Left ventricle myocardium superior (tissue), 1 donor: Measurements from ENCODE around the gene NOB1. TPM values are rescaled to one million over a fixed set of nuclear protein-coding genes. Genes with fewer than 3 reads are reported as not detected.

Experiments used
- ATAC-seq: fragments of 200-7000 bp; cut with Tn5 transposase; one replicate; pipeline ENCODE4 v1.9.1; 2020; ENCODE audit warnings: mild to moderate bottlenecking, moderate library complexity
- DNase-seq: peaks from one replicate; pipeline ENCODE4 v3.0.0-alpha.2; 2020
- intact Hi-C: fragments of 100-400 bp; cut with micrococcal nuclease; formaldehyde crosslinking; loops from one replicate; pipeline ENCODE4 v1.11.0; 2022
- total RNA-seq: library from RNA; stranded (reverse); fragmentation: NEBNext Ultra II Directional; extraction: Animal tissue kit (Norgen Biotek cat#: 25700); gene quantifications from one replicate; pipeline ENCODE4 v1.2.1, GENCODE V29; 2021
- donor health status: DM: no; HTN: yes; CAD: no; lungs with severe emphysema.

NOB1 gene
- total RNA-seq, 1 donor from 2014 or later = 16.8 TPM

- intact Hi-C loops = no loop called here
- peak; percentile 98 for ATAC-seq
- peak; percentile 96 for DNase-seq
Observed at GRCh38 chr16:69726313-69727060, 28.2 kb downstream of the NOB1 start, which contains the start of gene NQO1. Gene NQO1 (minus strand): TSS chr16:69726560. CDS start chr16:69726439, 121 bp downstream.

DNA sequence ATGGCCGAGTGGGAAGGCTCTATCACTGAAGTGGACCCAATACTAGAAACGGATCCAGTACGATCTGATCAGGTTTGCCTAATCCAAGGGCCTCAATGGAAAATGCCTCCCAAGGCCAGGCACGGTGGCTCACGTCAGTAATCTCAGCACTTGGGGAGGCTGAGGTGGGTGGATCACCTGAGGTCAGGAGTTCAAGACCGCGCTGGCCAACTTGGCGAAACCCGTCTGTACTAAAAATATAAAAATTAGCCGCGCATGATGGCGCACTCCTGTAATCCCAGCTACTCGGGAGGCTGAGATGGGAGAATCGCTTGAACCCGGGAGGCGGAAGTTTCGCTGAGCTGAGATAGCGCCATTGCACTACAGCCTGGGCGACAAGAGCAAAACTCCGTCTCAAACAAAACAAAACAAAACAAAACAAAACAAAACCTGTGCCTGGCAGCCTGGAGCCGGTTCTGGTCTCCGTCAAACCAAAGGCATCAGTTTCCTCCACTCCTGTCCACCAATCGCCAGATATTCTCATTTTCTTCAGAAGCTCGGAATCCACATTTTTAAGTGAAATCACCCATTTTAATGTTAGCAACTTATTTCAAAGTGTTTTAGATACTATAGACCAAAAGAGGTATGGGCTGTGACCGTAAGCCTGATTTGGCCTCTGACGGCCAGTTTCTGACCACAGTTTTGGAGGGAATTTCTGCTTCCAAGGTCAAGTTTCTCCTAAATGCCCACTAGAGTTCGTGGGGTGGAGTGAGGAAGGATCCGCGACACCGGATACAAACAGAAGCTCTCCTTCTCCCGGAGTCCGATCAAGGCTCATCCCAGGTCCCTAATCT lies 29.0 kb downstream of the NOB1 start:
- DNase-seq (no peak), ATAC-seq (no peak)
- intact Hi-C loops = no loop called here

- intact Hi-C loops = no loop called here
- ATAC-seq (no peak), DNase-seq (no peak)
Observed at GRCh38 chr16:69724981-69725479, 29.7 kb downstream of the NOB1 start.

GRCh38 chr16:69724414-69724873 lies 30.3 kb downstream of the NOB1 start:
- DNase-seq = no peak
- ATAC-seq = no peak
- intact Hi-C loops = no loop called here

GRCh38 chr16:69721441-69721957 lies 33.2 kb downstream of the NOB1 start:
- DNase-seq = no peak
- intact Hi-C loops = no loop called here
- ATAC-seq = no peak

DNA sequence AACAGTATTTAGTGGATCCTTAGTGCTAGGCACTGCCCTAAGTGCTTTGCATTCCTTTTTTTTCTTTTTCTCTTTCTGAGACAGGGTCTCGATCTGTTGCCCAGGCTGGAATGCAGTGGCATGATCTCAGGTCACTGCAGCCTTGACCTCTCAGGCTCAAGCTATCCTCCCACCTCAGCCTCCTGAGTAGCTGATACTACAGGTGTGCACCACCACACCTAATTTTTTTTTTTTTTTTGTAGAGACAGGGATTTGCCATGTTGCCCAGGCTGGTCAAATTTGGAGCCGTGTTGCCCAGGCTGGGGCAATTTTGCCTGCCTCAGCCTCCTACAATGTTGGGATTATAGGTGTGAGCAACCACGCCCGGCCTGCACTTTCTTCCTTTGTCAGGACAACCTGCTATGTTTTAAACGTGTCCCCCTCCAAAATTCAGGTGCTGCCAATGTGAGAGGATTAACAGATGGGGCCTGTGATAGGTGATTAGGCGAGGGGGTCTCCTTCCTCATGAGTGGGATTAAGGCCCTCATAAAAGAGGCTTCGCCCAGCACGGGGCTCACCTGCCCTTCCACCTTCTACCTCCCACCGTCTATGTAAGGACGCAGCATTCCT lies 33.8 kb downstream of the NOB1 start:
- ATAC-seq = no peak
- intact Hi-C loops = no loop called here
- no peak for DNase-seq

DNA sequence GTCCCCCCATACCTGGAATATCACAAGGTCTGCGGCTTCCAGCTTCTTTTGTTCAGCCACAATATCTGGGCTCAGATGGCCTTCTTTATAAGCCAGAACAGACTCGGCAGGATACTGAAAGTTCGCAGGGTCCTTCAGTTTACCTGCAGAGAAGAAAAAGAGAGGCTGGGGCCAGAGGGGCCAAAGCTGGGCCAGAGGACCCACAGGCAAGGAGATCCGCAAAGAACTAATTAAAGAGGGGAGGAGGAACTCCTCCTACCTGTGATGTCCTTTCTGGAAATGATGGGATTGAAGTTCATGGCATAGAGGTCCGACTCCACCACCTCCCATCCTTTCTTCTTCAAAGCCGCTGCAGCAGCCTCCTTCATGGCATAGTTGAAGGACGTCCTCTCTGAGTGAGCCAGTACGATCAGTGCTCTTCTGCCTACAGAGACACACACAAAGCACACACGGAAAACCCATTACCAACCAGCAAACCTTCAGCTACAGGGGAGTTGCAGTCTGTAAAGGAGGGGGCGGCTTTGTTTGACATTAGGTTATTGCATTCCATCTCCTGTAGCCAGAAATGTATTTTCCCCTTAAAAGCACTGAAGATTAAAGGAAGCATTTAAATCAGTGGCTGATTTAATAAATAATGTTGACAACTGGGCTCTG lies 36.5 kb downstream of the NOB1 start:
- intact Hi-C loops = no loop called here
- DNase-seq (no peak), ATAC-seq (no peak)

DNA sequence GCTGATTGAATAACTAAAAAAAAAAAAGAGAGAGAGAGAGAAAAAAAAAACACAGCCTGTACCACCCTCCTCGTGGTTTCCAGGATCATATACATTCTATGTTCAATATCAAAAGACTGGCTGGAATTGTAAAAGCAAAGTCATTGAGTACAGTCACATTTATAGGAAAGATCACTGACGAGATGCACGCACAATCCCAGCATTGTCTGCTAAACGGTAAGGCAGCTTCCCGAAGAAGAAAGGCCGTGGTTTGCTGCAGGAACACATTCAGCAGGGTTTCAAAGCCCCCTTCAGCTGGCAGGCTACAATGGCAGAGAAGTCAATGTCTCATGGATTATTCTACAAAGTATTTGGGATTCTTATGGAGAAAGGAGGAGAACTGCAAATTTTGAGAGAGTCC lies 37.7 kb downstream of the NOB1 start:
- no peak for ATAC-seq
- intact Hi-C loops = no loop called here

GRCh38 chr16:69712914-69713581 lies 41.7 kb downstream of the NOB1 start:
- ATAC-seq = no peak
- no peak for DNase-seq
- intact Hi-C loops = no loop called here

More for the DNA sequence above, 37.7 kb downstream of the NOB1 start:
- no peak for DNase-seq

GRCh38 chr16:69712277-69712676 lies 42.4 kb downstream of the NOB1 start:
- intact Hi-C loops = no loop called here
- DNase-seq = no peak
- ATAC-seq = no peak

DNA sequence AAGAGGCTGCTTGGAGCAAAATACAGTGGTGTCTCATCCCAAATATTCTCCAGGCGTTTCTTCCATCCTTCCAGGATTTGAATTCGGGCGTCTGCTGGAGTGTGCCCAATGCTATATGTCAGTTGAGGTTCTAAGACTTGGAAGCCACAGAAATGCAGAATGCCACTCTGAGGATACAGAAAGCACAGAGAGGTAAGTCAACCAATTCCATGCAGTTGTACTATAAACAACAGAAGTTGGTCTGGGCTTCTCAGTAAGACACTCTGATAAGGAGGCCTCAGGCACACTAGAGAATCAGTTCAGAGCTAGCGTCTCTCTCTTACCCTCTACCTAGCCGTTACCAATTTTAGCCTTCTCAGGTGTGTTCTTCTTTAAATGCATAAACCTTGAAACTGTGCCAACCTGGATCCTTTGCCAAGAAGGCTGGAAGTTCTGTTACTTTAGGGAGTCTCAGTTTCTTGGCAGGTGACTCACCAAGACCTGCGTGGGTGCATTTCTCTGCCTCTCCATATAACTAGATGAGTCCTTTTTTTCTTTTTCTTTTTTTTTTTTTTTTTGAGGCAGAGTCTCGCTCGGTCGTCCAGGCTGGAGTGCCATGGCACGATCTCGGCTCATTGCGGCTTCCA lies 43.5 kb downstream of the NOB1 start:
- intact Hi-C loops = no loop called here
- DNase-seq (no peak), ATAC-seq (no peak)

GRCh38 chr16:69709456-69710084 lies 45.2 kb downstream of the NOB1 start:
- intact Hi-C loops = loop anchor here (10.0 kb wide), 1 partner anchor 45 kb away; the partner anchor contains the start of gene NOB1
- ATAC-seq (peak; percentile 47), DNase-seq (no peak)

DNA sequence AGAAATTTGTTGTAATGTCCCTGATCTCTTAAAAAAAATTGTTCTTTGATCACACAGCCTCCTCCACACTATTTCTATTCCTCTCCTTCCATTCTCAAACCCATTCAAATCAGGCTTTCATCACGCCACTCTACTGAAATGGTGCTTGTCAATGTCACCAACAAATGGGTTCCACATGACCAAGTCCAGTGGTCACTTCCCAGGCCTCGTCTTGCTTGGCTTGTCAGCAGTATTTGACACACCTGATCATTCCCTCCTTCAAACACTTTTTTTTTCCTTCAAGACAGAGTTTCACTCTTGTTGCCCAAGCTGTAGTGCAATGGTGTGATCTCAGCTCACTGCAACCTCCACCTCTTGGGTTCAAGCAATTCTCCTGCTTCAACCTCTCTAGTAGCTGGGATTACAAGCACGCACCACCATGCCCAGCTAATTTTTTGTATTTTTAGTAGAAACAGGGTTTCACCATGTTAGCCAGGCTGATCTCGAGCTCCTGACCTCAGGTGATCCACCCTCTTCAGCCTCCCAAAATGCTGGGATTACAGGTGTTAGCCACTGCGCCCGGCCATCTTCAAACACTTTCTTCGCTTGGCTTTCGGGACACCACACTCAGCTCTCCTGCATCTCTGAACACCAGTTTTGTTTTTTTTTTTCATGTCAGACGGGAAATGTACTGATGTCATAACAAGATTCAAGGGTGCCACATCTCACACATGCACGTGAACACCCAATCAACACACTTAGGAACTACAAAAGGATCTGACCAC lies 46.6 kb downstream of the NOB1 start:
- ATAC-seq = no peak
- DNase-seq = no peak
- intact Hi-C loops = loop anchor here (10.0 kb wide), 1 partner anchor 47 kb away; the partner anchor contains the start of gene NOB1

DNA sequence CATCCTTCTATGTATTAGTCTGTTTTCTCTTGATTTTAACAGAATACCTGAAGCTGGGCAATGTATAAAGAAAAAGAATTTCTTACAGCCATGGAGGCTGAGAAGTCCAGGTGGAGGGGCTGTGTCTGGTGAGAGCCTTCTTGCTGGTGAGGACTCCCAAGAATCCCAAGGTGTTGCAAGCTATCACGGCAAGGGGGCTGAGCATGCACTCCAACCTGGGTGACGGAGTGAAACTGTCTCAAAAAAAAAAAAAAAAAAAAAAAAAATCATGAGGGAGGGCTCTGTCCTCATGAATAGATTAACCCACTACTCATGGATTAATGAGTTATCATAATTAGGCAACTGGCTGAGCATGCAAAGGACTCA lies 47.8 kb downstream of the NOB1 start:
- intact Hi-C loops = loop anchor here (10.0 kb wide), 1 partner anchor 48 kb away; the partner anchor contains the start of gene NOB1
- no peak for ATAC-seq
- no peak for DNase-seq

DNA sequence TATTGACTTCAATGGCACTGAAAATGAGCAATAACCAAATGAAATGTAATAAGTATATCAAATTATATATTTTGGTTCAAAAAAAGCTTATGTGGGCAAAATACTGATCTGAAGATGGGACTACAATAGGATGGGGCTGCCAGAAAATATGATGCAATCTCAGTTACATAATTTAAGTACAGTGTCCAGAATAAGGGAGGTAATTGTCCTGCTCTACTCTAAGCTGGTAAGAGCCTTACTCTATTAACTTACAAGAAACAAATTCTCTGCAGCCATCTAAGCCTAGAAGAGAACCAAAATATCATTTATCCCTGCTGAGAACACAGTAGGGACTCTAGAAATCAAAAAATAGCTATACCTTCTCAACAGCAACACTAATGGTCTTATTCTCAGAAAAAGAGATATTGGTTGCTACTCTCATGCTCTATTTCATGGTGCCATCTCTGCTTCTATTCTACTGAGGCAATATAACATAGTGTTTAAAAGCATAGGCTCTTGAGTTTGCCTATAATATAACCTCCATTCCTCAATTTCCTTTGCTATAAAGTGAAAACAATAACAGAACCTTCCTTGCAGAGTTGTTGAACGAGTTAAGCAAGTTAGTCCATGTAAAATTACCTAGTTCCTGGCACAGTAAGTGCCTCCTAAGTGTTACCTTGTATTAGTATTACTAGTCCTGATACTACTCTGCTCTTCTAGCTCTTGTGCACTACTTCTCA lies 48.3 kb downstream of the NOB1 start:
- DNase-seq (no peak), ATAC-seq (peak; percentile 70)
- intact Hi-C loops = loop anchor here (10.0 kb wide), 1 partner anchor 48 kb away; the partner anchor contains the start of gene NOB1

GRCh38 chr16:69703638-69704037 lies 51.1 kb downstream of the NOB1 start:
- no peak for ATAC-seq
- DNase-seq = no peak
- intact Hi-C loops = loop anchor here (10.0 kb wide), 1 partner anchor 51 kb away; the partner anchor contains the start of gene NOB1
